ENCODE data around the gene PRDM16. TPM values are rescaled to one million over a fixed set of nuclear protein-coding genes. Genes with fewer than 3 reads are reported as not detected.

The PRDM16 gene
- total RNA-seq (2014; rRNA removed) = 0.04 and 0.17 TPM in 2 replicates
- Bru-seq, nascent RNA = percentile 14 among the genes with signal in this experiment
- BruChase-seq, experiment 1, labeled RNA remaining after a 6-hour chase = percentile 5 among the genes with signal in this experiment
- percentile 12 among the genes with signal in this experiment for BruChase-seq, experiment 2, labeled RNA remaining after a 2-hour chase
- long read RNA-seq, partial matches to known transcripts = 0 of 2 reads
- long read RNA-seq, other reads (novel, unspliced or antisense) = 2 of 2 reads

GRCh38 chr1:3068564-3069431 is at the start of gene PRDM16:
Gene PRDM16 (plus strand): TSS chr1:3069203. CDS start chr1:3069260, 57 bp downstream.
- TF ChIP-seq EZH2phosphoT487 (IDR thresholded peaks at IDR 0.05; ENCODE audit: borderline replicate concordance, low read length) (peak; percentile 79; the same call in 1 of the 2 replicates), CTCF (conservative IDR thresholded peaks at IDR 0.05; ENCODE audit: low read depth, low read length) (no peak), EZH2 (IDR thresholded peaks at IDR 0.05; ENCODE audit: low read length, unreplicated experiment) (peak; percentile 91)
- ChIA-PET POLR2A (ENCODE audit: unreplicated experiment) (no interaction called here), CTCF (no interaction called here)
- Histone ChIP-seq H3K4me1 (ENCODE audit: insufficient read depth, low read length) (peaks cover 3% of the 10 kb centered on the region; the same call in 1 of the 2 replicates), H3K4me2 (ENCODE audit: low read length) (peak within 1 kb of the TSS; percentile 96), H3K9me2 (replicated peaks; ENCODE audit: low read length) (no peaks in the 10 kb centered on the region), H3K79me2 (ENCODE audit: low read length) (no peaks in the 10 kb centered on the region), H3K9ac (ENCODE audit: low read length) (no peak within 1 kb of the TSS), H3K27ac (ENCODE audit: low read length) (no peak within 1 kb of the TSS), H3K27me3 (ENCODE audit: low read length) (peaks cover 83% of the 10 kb centered on the region), H3F3A (ENCODE audit: low read length, unreplicated experiment) (no peaks in the 10 kb centered on the region), H3K4me3 (ENCODE audit: low read length) (peak within 1 kb of the TSS; percentile 74), H3K36me3 (ENCODE audit: low read depth, low read length) (no peaks in the 10 kb centered on the region), H4K20me1 (ENCODE audit: low read length) (no peaks in the 10 kb centered on the region), H3K9me3 (ENCODE audit: low read length) (no peaks in the 10 kb centered on the region), H2AFZ (ENCODE audit: low read length) (peak within 1 kb of the TSS; percentile 75)
- ATAC-seq = peak; percentile 12; the same call in 1 of the 2 replicates
- peak; percentile 61 for DNase-seq
- intact Hi-C loops (cut with micrococcal nuclease) = loop anchor here (5.0 kb wide), 1 partner anchor 344 kb away; no protein-coding TSS in a partner anchor
- BruUV-seq (replicated peaks) = no TSS peak

- Histone ChIP-seq H3K4me3 (ENCODE audit: low read length) (no peak overlapping the region), H4K20me1 (ENCODE audit: low read length) (no peaks in the 10 kb centered on the region), H2AFZ (ENCODE audit: low read length) (no peak overlapping the region), H3K27me3 (ENCODE audit: low read length) (peaks cover 90% of the 10 kb centered on the region), H3K79me2 (ENCODE audit: low read length) (no peaks in the 10 kb centered on the region), H3K27ac (ENCODE audit: low read length) (no peak overlapping the region), H3K9ac (ENCODE audit: low read length) (no peak overlapping the region), H3K4me1 (ENCODE audit: insufficient read depth, low read length) (no peaks in the 10 kb centered on the region), H3K36me3 (ENCODE audit: low read depth, low read length) (no peaks in the 10 kb centered on the region), H3K4me2 (ENCODE audit: low read length) (no peak overlapping the region), H3K9me3 (ENCODE audit: low read length) (no peaks in the 10 kb centered on the region), H3F3A (ENCODE audit: low read length, unreplicated experiment) (no peaks in the 10 kb centered on the region), H3K9me2 (replicated peaks; ENCODE audit: low read length) (no peaks in the 10 kb centered on the region)
- BruUV-seq (replicated peaks) = no TSS peak
- TF ChIP-seq EZH2 (IDR thresholded peaks at IDR 0.05; ENCODE audit: low read length, unreplicated experiment) = no peak
- TF ChIP-seq EZH2phosphoT487 (IDR thresholded peaks at IDR 0.05; ENCODE audit: borderline replicate concordance, low read length) = no peak
- no peak for TF ChIP-seq CTCF (conservative IDR thresholded peaks at IDR 0.05; ENCODE audit: low read depth, low read length)
- DNase-seq = no peak
- no peak for ATAC-seq
- ChIA-PET CTCF (no interaction called here), POLR2A (ENCODE audit: unreplicated experiment) (no interaction called here)
- intact Hi-C loops (cut with micrococcal nuclease) = no loop called here
Observed at GRCh38 chr1:3019516-3020051, 49.4 kb upstream of the PRDM16 start.
